H9 (cell line): ENCODE data around the gene ARSG. TPM values are rescaled to one million over a fixed set of nuclear protein-coding genes. Genes with fewer than 3 reads are reported as not detected.
A peak's percentile ranks its signal among the peaks of the same experiment; 100 is the strongest.
"Not testable (repeated sequence)": the region's sequence is repeated elsewhere in the genome, so short reads cannot be mapped to it uniquely, and the experiment has no call there.

Experiments used
- DNase-seq: peaks from one replicate; pipeline ENCODE4 v3.0.0-alpha.2; 2017
- H2AFZ ChIP-seq: one replicate; pipeline ENCODE4 v1.6.1; 2013; ENCODE audit warnings: mild to moderate bottlenecking, low read length, control low read depth, moderate library complexity
- H2AK5ac ChIP-seq: 2 replicates; pipeline ENCODE4 v1.6.1; 2013; ENCODE audit warnings: low read length, control low read depth, mixed read lengths; ENCODE audit not compliant: insufficient read length
- H2BK120ac ChIP-seq: one replicate; pipeline ENCODE4 v1.6.1; 2013; ENCODE audit warnings: low read depth, mild to moderate bottlenecking, low read length, control low read depth, inconsistent platforms; ENCODE audit not compliant: poor library complexity, severe bottlenecking
- H2BK12ac ChIP-seq: 2 replicates; pipeline ENCODE4 v1.6.1; 2013; ENCODE audit warnings: low read length, control low read depth, mixed read lengths, low read depth; ENCODE audit not compliant: insufficient read length
- H2BK15ac ChIP-seq: 2 replicates; pipeline ENCODE4 v1.6.1; 2013; ENCODE audit warnings: low read depth, low read length, control low read depth
- H2BK20ac ChIP-seq: one replicate; pipeline ENCODE4 v1.6.1; 2013; ENCODE audit warnings: low read depth, mild to moderate bottlenecking, low read length, control low read depth, inconsistent platforms; ENCODE audit not compliant: poor library complexity, severe bottlenecking
- H2BK5ac ChIP-seq: 2 replicates; pipeline ENCODE4 v1.6.1; 2013; ENCODE audit warnings: low read length, control low read depth, mixed read lengths; ENCODE audit not compliant: insufficient read length
- H3K14ac ChIP-seq: 2 replicates; pipeline ENCODE4 v1.6.1; 2013; ENCODE audit warnings: low read length, control low read depth; ENCODE audit not compliant: insufficient read depth
- H3K18ac ChIP-seq: 2 replicates; pipeline ENCODE4 v1.6.1; 2013; ENCODE audit warnings: low read depth, mild to moderate bottlenecking, mixed read lengths, low read length, control low read depth; ENCODE audit not compliant: insufficient read length
- H3K23ac ChIP-seq: 2 replicates; pipeline ENCODE4 v1.6.1; 2013; ENCODE audit warnings: low read length, control low read depth, mixed read lengths, low read depth; ENCODE audit not compliant: insufficient read length
- H3K23me2 ChIP-seq: 2 replicates; pipeline ENCODE4 v1.6.1; 2013; ENCODE audit warnings: low read depth, mild to moderate bottlenecking, mixed read lengths, low read length, control low read depth; ENCODE audit not compliant: insufficient read length, poor library complexity, severe bottlenecking
- H3K27ac ChIP-seq: 2 replicates; pipeline ENCODE4 v1.5.1; 2013; ENCODE audit warnings: low read length, control low read depth, mixed read lengths, low read depth; ENCODE audit not compliant: insufficient read length
- H3K27me3 ChIP-seq: 2 replicates; pipeline ENCODE4 v1.6.1; 2013; ENCODE audit warnings: low read length, control low read depth, inconsistent platforms; ENCODE audit not compliant: insufficient read depth
- H3K4ac ChIP-seq: 2 replicates; pipeline ENCODE4 v1.6.1; 2013; ENCODE audit warnings: low read depth, mild to moderate bottlenecking, control low read depth, inconsistent platforms, low read length, moderate library complexity
- H3K4me1 ChIP-seq: 2 replicates; pipeline ENCODE4 v1.6.1; 2013; ENCODE audit warnings: low read length, control low read depth, inconsistent platforms; ENCODE audit not compliant: insufficient read depth
- H3K4me2 ChIP-seq: 2 replicates; pipeline ENCODE4 v1.6.1; 2013; ENCODE audit warnings: low read length, control low read depth, mixed read lengths; ENCODE audit not compliant: insufficient read length, insufficient read depth
- H3K56ac ChIP-seq: 2 replicates; pipeline ENCODE4 v1.6.1; 2013; ENCODE audit warnings: low read depth, mild to moderate bottlenecking, mixed read lengths, low read length, control low read depth; ENCODE audit not compliant: insufficient read length
- H3K79me1 ChIP-seq: 2 replicates; pipeline ENCODE4 v1.6.1; 2013; ENCODE audit warnings: low read depth, mild to moderate bottlenecking, moderate library complexity, low read length, control low read depth, inconsistent platforms; ENCODE audit not compliant: insufficient read depth, poor library complexity, severe bottlenecking
- H3K79me2 ChIP-seq: 2 replicates; pipeline ENCODE4 v1.6.1; 2013; ENCODE audit warnings: low read length, control low read depth, inconsistent platforms; ENCODE audit not compliant: insufficient read depth
- H3K9ac ChIP-seq: 2 replicates; pipeline ENCODE4 v1.6.1; 2013; ENCODE audit warnings: low read length, control low read depth, mixed read lengths; ENCODE audit not compliant: insufficient read length; ENCODE audit errors: extremely low read depth
- H3K9me3 ChIP-seq: one replicate; pipeline ENCODE4 v1.6.1; 2013; ENCODE audit warnings: low read depth, low read length, inconsistent platforms; ENCODE audit not compliant: control insufficient read depth
- H3T11ph ChIP-seq: one replicate; pipeline ENCODE4 v1.6.1; 2013; ENCODE audit warnings: mild to moderate bottlenecking, low read length, control low read depth, inconsistent platforms
- H4K20me1 ChIP-seq: one replicate; pipeline ENCODE4 v1.6.1; 2013; ENCODE audit not compliant: control insufficient read depth, insufficient read length, insufficient read depth
- H4K5ac ChIP-seq: 2 replicates; pipeline ENCODE4 v1.6.1; 2013; ENCODE audit warnings: low read depth, mild to moderate bottlenecking, mixed read lengths, low read length, control low read depth; ENCODE audit not compliant: insufficient read length
- H4K8ac ChIP-seq: replicated peaks from 2 replicates; pipeline ENCODE4 v1.6.1; 2013; ENCODE audit warnings: low read length, control low read depth, mixed read lengths, low read depth; ENCODE audit not compliant: insufficient read length
- H4K91ac ChIP-seq: 2 replicates; pipeline ENCODE4 v1.6.1; 2013; ENCODE audit warnings: low read depth, mild to moderate bottlenecking, moderate library complexity, mixed read lengths, low read length, control low read depth; ENCODE audit not compliant: insufficient read length
- H3K27ac Mint-ChIP-seq, 3 experiments: 2 replicates in 2 of 3; 3 replicates in 1 of 3; pipeline ENCODE4 v1.8.0; 2020 to 2021; ENCODE audit warnings: mixed read lengths in 3 of 3, mild to moderate bottlenecking in 1 of 3, moderate library complexity in 1 of 3
- H3K27me3 Mint-ChIP-seq: 2 replicates; pipeline ENCODE4 v1.8.0; 2021; ENCODE audit warnings: low read depth, mild to moderate bottlenecking, moderate library complexity, mixed read lengths
- H3K36me3 Mint-ChIP-seq, 3 experiments: 2 replicates in 2 of 3; 3 replicates in 1 of 3; pipeline ENCODE4 v1.8.0; 2020 to 2021; ENCODE audit warnings: low read depth in 3 of 3, mixed read lengths in 3 of 3; ENCODE audit not compliant: insufficient read depth in 1 of 3
- H3K4me1 Mint-ChIP-seq, 2 experiments: 2 replicates each; pipeline ENCODE4 v1.8.0; 2020; ENCODE audit warnings: mixed read lengths in 2 of 2
- H3K4me3 Mint-ChIP-seq, 2 experiments: 2 replicates in 1 of 2; 3 replicates in 1 of 2; pipeline ENCODE4 v1.8.0; 2020 to 2021; ENCODE audit warnings: mild to moderate bottlenecking in 2 of 2, mixed read lengths in 2 of 2, moderate library complexity in 1 of 2
- H3K9me3 Mint-ChIP-seq, 2 experiments: 2 replicates in 1 of 2; 3 replicates in 1 of 2; pipeline ENCODE4 v1.8.0; 2020; ENCODE audit warnings: mild to moderate bottlenecking in 2 of 2, mixed read lengths in 2 of 2, moderate library complexity in 1 of 2
- WGBS: extraction: QIAGEN DNeasy Blood & Tissue Kit; methylation state at CpG from one replicate; pipeline ENCODE4 v1.1.7; 2013; ENCODE audit warnings: missing lambda C conversion rate, low lambda C conversion rate, mixed read lengths; ENCODE audit not compliant: insufficient read length; ENCODE audit errors: extremely low coverage; 5-methylcytosine and 5-hydroxymethylcytosine counted together
- total RNA-seq: library from RNA; stranded (reverse); gene quantifications from 2 replicates; pipeline ENCODE4 v1.2.1, GENCODE V29; 2021
- TF ChIP-seq, protein P1 (sequence below): fragments of 200-600 bp; sonication (generic); conservative IDR thresholded peaks from 3 replicates; pipeline ENCODE4 v1.8.0; 2021; ENCODE audit warnings: antibody characterized with exemption, mild to moderate bottlenecking

The ARSG gene
- total RNA-seq, 1 experiment from 2014 or later: 3.6 TPM

DNA sequence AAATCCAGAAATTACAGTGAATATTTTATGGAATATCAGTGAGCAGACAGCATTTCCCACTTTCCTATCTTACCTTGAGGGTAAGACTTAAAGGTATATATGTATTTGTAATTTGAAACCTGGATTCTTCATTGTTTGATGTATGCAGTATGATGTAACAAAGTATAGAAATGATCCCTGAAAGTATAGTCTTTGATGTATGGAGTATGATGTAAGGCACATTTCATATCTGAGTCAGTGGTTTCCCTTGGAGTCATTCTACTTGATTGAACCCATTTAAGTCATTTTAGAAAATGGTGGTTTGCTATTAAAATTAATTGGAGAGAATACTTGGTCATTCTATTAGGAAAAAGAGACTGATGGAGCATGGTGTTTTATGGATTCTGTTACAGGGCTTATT, 33.4 kb upstream of the ARSG start:
- Mint-ChIP-seq H3K4me1 (peaks cover 13 to 19% of the 10 kb centered on the region in 2 experiments), H3K27me3 (peaks cover 1% of the 10 kb centered on the region; the same call in 1 of the 2 replicates), H3K27ac (peak overlapping the region in 1 of 3 experiments; percentile 52; a peak in 1 of 7 replicates), H3K4me3 (no peak overlapping the region), H3K36me3 (peaks cover 10 to 32% (median 25%) of the 10 kb centered on the region in 3 experiments; a peak in 6 of 7 replicates), H3K9me3 (no peaks in the 10 kb centered on the region)
- Histone ChIP-seq H2BK12ac (no peak overlapping the region), H3K79me2 (no peaks in the 10 kb centered on the region), H3K56ac (no peak overlapping the region), H2BK5ac (no peak overlapping the region), H3K27me3 (no peaks in the 10 kb centered on the region), H2BK15ac (no peak overlapping the region), H4K5ac (no peak overlapping the region), H3T11ph (no peak overlapping the region), H2BK20ac (no peak overlapping the region), H3K14ac (no peak overlapping the region), H3K4me2 (no peak overlapping the region), H3K4me1 (no peaks in the 10 kb centered on the region), H3K4ac (no peak overlapping the region), H2AFZ (no peak overlapping the region), H3K27ac (no peak overlapping the region), H4K91ac (no peak overlapping the region), H4K8ac (no peak overlapping the region), H2AK5ac (no peak overlapping the region), H3K9ac (no peak overlapping the region), H4K20me1 (no peaks in the 10 kb centered on the region), H3K23me2 (no peaks in the 10 kb centered on the region), H3K18ac (no peak overlapping the region), H3K79me1 (no peaks in the 10 kb centered on the region), H2BK120ac (no peak overlapping the region), H3K23ac (no peak overlapping the region), H3K9me3 (no peaks in the 10 kb centered on the region)
- TF ChIP-seq, protein P1, sequence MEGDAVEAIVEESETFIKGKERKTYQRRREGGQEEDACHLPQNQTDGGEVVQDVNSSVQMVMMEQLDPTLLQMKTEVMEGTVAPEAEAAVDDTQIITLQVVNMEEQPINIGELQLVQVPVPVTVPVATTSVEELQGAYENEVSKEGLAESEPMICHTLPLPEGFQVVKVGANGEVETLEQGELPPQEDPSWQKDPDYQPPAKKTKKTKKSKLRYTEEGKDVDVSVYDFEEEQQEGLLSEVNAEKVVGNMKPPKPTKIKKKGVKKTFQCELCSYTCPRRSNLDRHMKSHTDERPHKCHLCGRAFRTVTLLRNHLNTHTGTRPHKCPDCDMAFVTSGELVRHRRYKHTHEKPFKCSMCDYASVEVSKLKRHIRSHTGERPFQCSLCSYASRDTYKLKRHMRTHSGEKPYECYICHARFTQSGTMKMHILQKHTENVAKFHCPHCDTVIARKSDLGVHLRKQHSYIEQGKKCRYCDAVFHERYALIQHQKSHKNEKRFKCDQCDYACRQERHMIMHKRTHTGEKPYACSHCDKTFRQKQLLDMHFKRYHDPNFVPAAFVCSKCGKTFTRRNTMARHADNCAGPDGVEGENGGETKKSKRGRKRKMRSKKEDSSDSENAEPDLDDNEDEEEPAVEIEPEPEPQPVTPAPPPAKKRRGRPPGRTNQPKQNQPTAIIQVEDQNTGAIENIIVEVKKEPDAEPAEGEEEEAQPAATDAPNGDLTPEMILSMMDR: no peak
- DNase-seq: no peak

DNA sequence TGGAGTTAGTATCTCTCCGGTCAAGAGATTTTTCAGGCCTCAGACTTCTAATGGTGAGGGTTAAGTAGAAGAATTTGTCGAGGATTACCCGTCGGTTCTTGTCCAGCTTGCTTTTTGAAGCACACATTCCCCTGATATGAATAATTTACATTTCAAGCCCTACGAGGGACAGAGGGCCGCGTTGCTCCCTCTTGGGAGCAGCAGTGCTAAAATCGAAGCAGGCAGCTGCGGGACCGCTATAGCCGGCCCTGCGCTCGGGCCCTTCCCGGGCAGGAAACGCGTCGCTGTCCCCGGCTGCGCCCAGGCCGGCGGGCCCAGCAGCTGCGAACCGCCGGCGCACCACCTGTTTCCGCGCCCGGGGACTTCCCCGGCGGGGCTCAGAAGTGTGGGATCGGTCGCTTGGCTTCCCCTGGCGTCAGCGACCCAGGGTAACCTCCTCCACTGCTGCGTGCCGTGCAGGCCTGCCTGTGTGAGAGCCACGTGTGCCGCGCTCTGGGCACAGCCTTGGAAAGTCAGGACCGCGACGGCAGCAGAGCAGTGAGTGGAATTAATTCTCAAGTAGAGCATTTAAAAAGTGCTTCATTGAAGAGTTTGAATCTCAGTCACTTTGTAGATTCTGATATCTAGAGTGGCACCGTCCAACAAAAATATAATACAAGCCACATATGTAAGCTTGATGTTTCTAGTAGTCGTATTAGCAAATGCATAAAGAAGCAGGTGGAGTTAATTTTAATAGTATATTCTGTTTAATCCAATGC, 32.2 kb upstream of the ARSG start:
- not testable (repeated sequence) for H3K27me3 Mint-ChIP-seq, H3K4me2 ChIP-seq, H2BK15ac ChIP-seq, H3K27me3 ChIP-seq, H3K27ac ChIP-seq, H3K9ac ChIP-seq, H3K79me1 ChIP-seq, H2BK12ac ChIP-seq, H4K20me1 ChIP-seq, H2BK20ac ChIP-seq, H2BK120ac ChIP-seq, H3K23me2 ChIP-seq, H3K18ac ChIP-seq, H3K4me1 ChIP-seq, H3K4ac ChIP-seq, H4K8ac ChIP-seq, H3K9me3 ChIP-seq, H2AK5ac ChIP-seq, H3K56ac ChIP-seq, H4K5ac ChIP-seq, H2BK5ac ChIP-seq, H3K14ac ChIP-seq, H4K91ac ChIP-seq, H3T11ph ChIP-seq, H3K9me3 Mint-ChIP-seq, H3K79me2 ChIP-seq, H3K23ac ChIP-seq
- Mint-ChIP-seq H3K4me3 (peak overlapping the region; percentile 57 to 69), H3K27ac (peak overlapping the region in 1 of 3 experiments; percentile 74; a peak in 1 of 7 replicates), H3K36me3 (peaks cover 8 to 26% (median 20%) of the 10 kb centered on the region in 3 experiments; a peak in 6 of 7 replicates), H3K4me1 (peaks cover 13 to 19% of the 10 kb centered on the region in 2 experiments)
- DNase-seq: peak; percentile 69
- no CpG with 5 or more reads among the region's 44 CpGs for WGBS
- H2AFZ ChIP-seq: peak overlapping the region; percentile 11
